PC-9 (cell line): ENCODE results near the gene UNC50.

Experiments
- CTCF ChIP-seq: fragments of 200-600 bp; sonication (generic); conservative IDR thresholded peaks from 2 replicates; pipeline ENCODE4 v1.6.1; 2017; ENCODE audit warnings: mixed run types, antibody characterized with exemption, mild to moderate bottlenecking, moderate library complexity
- EZH2 ChIP-seq: fragments of 200-600 bp; sonication (generic); IDR thresholded peaks from 2 replicates; pipeline ENCODE4 v1.8.0; 2017; ENCODE audit warnings: antibody characterized with exemption, low read depth

- TF ChIP-seq CTCF (no peak), EZH2 (no peak)
These were observed 39.2 kb downstream of the UNC50 start for GRCh38 chr2:98647636-98648035.
